SU-DHL-6 (cell line): ENCODE results near the gene IL32.
A peak's percentile ranks its signal among the peaks of the same experiment; 100 is the strongest.
"Not testable (repeated sequence)": the region's sequence is repeated elsewhere in the genome, so short reads cannot be mapped to it uniquely, and the experiment has no call there.

Experiments used
- H2AFZ ChIP-seq: fragments of 200-600 bp; sonication (generic); 2 replicates; pipeline ENCODE4 v1.6.1; 2014; ENCODE audit warnings: low read depth, mild to moderate bottlenecking, moderate library complexity, mixed read lengths, antibody characterized with exemption, low read length; ENCODE audit not compliant: severe bottlenecking
- H3F3A ChIP-seq: fragments of 200-600 bp; shearing (Covaris generic); 2 replicates; pipeline ENCODE4 v1.6.0; 2016; ENCODE audit warnings: antibody characterized with exemption, mild to moderate bottlenecking; ENCODE audit not compliant: insufficient read depth
- H3K27ac ChIP-seq: fragments of 200-600 bp; sonication (generic); 2 replicates; pipeline ENCODE4 v1.5.1; 2016; ENCODE audit warnings: low read depth, mild to moderate bottlenecking, low read length, moderate library complexity, mixed read lengths
- H3K27me3 ChIP-seq: fragments of 200-600 bp; sonication (generic), shearing (Covaris generic); 2 replicates; pipeline ENCODE4 v1.6.0; 2014; ENCODE audit warnings: mild to moderate bottlenecking, low read length
- H3K36me3 ChIP-seq: fragments of 200-600 bp; sonication (generic); 2 replicates; pipeline ENCODE4 v1.6.1; 2014; ENCODE audit warnings: mild to moderate bottlenecking, low read length, mixed read lengths
- H3K4me2 ChIP-seq: fragments of 300-600, 200-600 bp; shearing (Covaris generic), sonication (generic); 2 replicates; pipeline ENCODE4 v1.6.0; 2014; ENCODE audit warnings: low read length, low read depth, mild to moderate bottlenecking; ENCODE audit not compliant: poor library complexity, severe bottlenecking
- H3K4me3 ChIP-seq: fragments of 200-600 bp; sonication (generic); 2 replicates; pipeline ENCODE4 v1.5.1; 2014; ENCODE audit warnings: antibody characterized with exemption, low read length, mild to moderate bottlenecking, mixed read lengths; ENCODE audit not compliant: insufficient read depth, poor library complexity, severe bottlenecking
- H3K79me2 ChIP-seq: fragments of 200-600 bp; sonication (generic); 2 replicates; pipeline ENCODE4 v1.6.1; 2014; ENCODE audit warnings: mild to moderate bottlenecking, low read length, moderate library complexity; ENCODE audit not compliant: insufficient read depth
- H3K9ac ChIP-seq: fragments of 200-600 bp; sonication (generic); 2 replicates; pipeline ENCODE4 v1.7.0; 2014; ENCODE audit warnings: mild to moderate bottlenecking, low read length
- H3K9me2 ChIP-seq: fragments of 200-600 bp; sonication (generic); replicated peaks from 2 replicates; pipeline ENCODE4 v1.6.1; 2014; ENCODE audit warnings: low read length; ENCODE audit not compliant: insufficient read depth
- H3K9me3 ChIP-seq: fragments of 200-600 bp; sonication (generic); 2 replicates; pipeline ENCODE4 v1.6.1; 2014; ENCODE audit warnings: low read length, mixed read lengths; ENCODE audit not compliant: insufficient read depth
- H4K20me1 ChIP-seq: fragments of 200-600 bp; sonication (generic); 2 replicates; pipeline ENCODE4 v1.6.1; 2014; ENCODE audit warnings: low read depth, mild to moderate bottlenecking, antibody characterized with exemption, low read length, moderate library complexity, mixed read lengths
- EZH2phosphoT487 ChIP-seq: fragments of 200-600 bp; sonication (generic), shearing (Covaris generic); conservative IDR thresholded peaks from 2 replicates; pipeline ENCODE4 v1.6.1; 2018; ENCODE audit warnings: mild to moderate bottlenecking, antibody characterized with exemption, low read length, moderate library complexity, mixed read lengths
- TF ChIP-seq, protein P1 (sequence below): fragments of 200-600 bp; sonication (generic); IDR thresholded peaks from one replicate; pipeline ENCODE4 v1.5.1; 2017; ENCODE audit warnings: antibody characterized with exemption, mild to moderate bottlenecking, low read length, moderate library complexity; ENCODE audit not compliant: insufficient read depth, poor library complexity, severe bottlenecking

Gene IL32

DNA sequence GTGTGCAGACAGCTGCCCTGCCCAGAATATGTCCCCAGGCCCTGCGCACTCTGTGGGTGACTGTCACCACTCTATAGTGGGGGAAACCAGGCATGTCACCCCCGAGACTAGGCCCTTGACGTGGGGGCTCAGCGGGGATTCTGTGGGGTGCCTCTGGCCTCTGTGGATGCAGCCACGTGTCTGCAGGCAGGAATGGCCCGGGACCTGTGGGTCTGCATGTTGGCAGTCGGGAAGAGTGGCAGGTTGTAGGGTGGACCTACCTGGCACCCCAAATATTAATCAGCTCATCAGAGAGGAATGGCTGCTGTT is 954 bp downstream of the IL32 start:
- TF ChIP-seq, protein P1, sequence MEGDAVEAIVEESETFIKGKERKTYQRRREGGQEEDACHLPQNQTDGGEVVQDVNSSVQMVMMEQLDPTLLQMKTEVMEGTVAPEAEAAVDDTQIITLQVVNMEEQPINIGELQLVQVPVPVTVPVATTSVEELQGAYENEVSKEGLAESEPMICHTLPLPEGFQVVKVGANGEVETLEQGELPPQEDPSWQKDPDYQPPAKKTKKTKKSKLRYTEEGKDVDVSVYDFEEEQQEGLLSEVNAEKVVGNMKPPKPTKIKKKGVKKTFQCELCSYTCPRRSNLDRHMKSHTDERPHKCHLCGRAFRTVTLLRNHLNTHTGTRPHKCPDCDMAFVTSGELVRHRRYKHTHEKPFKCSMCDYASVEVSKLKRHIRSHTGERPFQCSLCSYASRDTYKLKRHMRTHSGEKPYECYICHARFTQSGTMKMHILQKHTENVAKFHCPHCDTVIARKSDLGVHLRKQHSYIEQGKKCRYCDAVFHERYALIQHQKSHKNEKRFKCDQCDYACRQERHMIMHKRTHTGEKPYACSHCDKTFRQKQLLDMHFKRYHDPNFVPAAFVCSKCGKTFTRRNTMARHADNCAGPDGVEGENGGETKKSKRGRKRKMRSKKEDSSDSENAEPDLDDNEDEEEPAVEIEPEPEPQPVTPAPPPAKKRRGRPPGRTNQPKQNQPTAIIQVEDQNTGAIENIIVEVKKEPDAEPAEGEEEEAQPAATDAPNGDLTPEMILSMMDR, result no peak
- no peak for TF ChIP-seq EZH2phosphoT487
- Histone ChIP-seq H3K27ac (no peak overlapping the region), H3K27me3 (no peaks in the 10 kb centered on the region)

DNA sequence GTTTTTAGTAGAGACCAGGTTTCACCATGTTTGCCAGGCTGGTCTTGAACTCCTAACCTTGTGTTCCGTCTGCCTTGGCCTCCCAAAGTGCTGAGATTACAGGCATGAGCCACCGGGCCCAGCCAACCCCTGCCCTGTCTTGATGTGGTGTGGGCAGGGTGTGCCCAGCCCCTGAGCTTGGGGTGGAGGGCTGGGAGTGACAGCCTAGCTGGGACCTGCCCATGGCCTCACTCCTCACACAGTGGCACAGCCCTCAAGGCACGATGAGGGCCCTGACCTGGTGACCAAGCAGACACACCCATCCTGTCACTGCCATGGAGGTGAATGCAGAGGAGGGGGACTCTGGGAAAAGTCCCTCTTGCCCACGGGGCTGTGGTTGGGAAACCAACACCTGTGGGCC is 3.0 kb downstream of the IL32 start:
- Histone ChIP-seq H3K27ac (no peak overlapping the region), H3K4me2 (no peak overlapping the region), H3K9me2 (no peaks in the 10 kb centered on the region), H4K20me1 (no peaks in the 10 kb centered on the region), H3K9ac (0 out of 2 replicates have a peak overlapping the region, but pooled peaks have one; percentile 21), H3F3A (no peaks in the 10 kb centered on the region), H3K4me3 (no peak overlapping the region), H3K9me3 (no peaks in the 10 kb centered on the region), H3K27me3 (no peaks in the 10 kb centered on the region), H3K36me3 (no peaks in the 10 kb centered on the region), H3K79me2 (no peaks in the 10 kb centered on the region), H2AFZ (no peak overlapping the region)
- TF ChIP-seq EZH2phosphoT487, result no peak

More for the DNA sequence above, 954 bp downstream of the IL32 start:
- H3K36me3 ChIP-seq, result no peaks in the 10 kb centered on the region
- H4K20me1 ChIP-seq, result no peaks in the 10 kb centered on the region
- no peaks in the 10 kb centered on the region for H3K9me3 ChIP-seq
- no peaks in the 10 kb centered on the region for H3K9me2 ChIP-seq
- H3K79me2 ChIP-seq, result no peaks in the 10 kb centered on the region
- H2AFZ ChIP-seq, result no peak overlapping the region
- no peak overlapping the region for H3K9ac ChIP-seq
- H3K4me3 ChIP-seq, result no peak overlapping the region
- H3K4me2 ChIP-seq, result no peak overlapping the region
- 0 out of 2 replicates have a peak, but pooled peaks cover 4% of the 10 kb centered on the region for H3F3A ChIP-seq

DNA sequence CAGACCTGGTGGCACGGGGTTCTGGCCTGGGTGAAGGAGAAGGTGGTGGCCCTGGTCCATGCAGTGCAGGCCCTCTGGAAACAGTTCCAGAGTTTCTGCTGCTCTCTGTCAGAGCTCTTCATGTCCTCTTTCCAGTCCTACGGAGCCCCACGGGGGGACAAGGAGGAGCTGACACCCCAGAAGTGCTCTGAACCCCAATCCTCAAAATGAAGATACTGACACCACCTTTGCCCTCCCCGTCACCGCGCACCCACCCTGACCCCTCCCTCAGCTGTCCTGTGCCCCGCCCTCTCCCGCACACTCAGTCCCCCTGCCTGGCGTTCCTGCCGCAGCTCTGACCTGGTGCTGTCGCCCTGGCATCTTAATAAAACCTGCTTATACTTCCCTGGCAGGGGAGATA is 3.7 kb downstream of the IL32 start:
- not testable (repeated sequence) for H3F3A ChIP-seq, H3K9ac ChIP-seq, H3K36me3 ChIP-seq, H3K27ac ChIP-seq, H3K9me3 ChIP-seq, H3K4me3 ChIP-seq, H3K27me3 ChIP-seq, H2AFZ ChIP-seq, H3K79me2 ChIP-seq, H4K20me1 ChIP-seq, H3K9me2 ChIP-seq, H3K4me2 ChIP-seq

DNA sequence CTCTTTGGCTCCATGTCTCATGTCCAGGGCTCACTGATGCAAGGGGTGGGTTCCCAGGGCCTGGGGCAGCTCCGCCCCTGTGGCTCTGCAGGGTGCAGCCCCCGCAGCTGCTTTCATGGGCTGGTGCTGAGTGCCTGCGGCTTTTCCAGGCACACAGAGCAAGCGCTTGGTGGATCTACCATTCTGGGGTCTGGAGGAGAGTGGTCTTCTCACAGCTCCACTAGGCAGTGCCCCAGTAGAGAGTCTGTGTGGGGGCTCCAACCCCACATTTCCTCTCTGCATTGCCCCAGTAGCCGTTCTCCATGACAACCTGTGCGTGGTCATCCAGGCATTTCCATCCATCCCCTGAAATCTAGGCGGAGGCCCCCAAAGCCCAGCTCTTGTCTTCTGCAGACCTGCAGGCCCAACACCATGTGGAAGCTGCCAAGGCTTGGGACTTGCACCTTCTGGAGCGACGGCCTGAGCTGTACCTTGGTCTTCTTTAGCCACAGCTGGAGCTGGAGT is 5.2 kb downstream of the IL32 start:
- H3K36me3 ChIP-seq, result no peaks in the 10 kb centered on the region
- H3K9ac ChIP-seq, result no peak overlapping the region
- 0 out of 2 replicates have a peak, but pooled peaks cover 6% of the 10 kb centered on the region for H3F3A ChIP-seq
- H4K20me1 ChIP-seq, result no peaks in the 10 kb centered on the region
- TF ChIP-seq, protein P1, result no peak
- TF ChIP-seq EZH2phosphoT487, result no peak
- no peaks in the 10 kb centered on the region for H3K9me2 ChIP-seq
- no peak overlapping the region for H3K4me2 ChIP-seq
- H3K27ac ChIP-seq, result no peak overlapping the region
- no peak overlapping the region for H3K4me3 ChIP-seq
- no peaks in the 10 kb centered on the region for H3K79me2 ChIP-seq
- no peak overlapping the region for H2AFZ ChIP-seq
- H3K27me3 ChIP-seq, result no peaks in the 10 kb centered on the region
- no peaks in the 10 kb centered on the region for H3K9me3 ChIP-seq
